A673 (cell line): ENCODE results near the gene AP2M1.

ENCODE experiments used
- CTCF ChIP-seq: fragments of 300-800, 200-600 bp; sonication (generic); conservative IDR thresholded peaks from 2 replicates; pipeline ENCODE4 v1.5.1; 2017; ENCODE audit warnings: low read depth, mild to moderate bottlenecking, antibody characterized with exemption, low read length, moderate library complexity, mixed read lengths
- EZH2 ChIP-seq: fragments of 200-600 bp; sonication (generic); IDR thresholded peaks from 2 replicates; pipeline ENCODE4 v1.6.1; 2017; ENCODE audit warnings: borderline replicate concordance, low read depth, mild to moderate bottlenecking, mixed read lengths, antibody characterized with exemption, low read length; ENCODE audit not compliant: poor library complexity, severe bottlenecking

GRCh38 chr3:184185461-184186183, 11.0 kb downstream of the AP2M1 start:
- TF ChIP-seq CTCF, result no peak
- TF ChIP-seq EZH2, result no peak
